ENCODE measurements around the gene ITPR3. TPM values are rescaled to one million over a fixed set of nuclear protein-coding genes. Genes with fewer than 3 reads are reported as not detected.
A peak's percentile ranks its signal among the peaks of the same experiment; 100 is the strongest.

The ITPR3 gene
- total RNA-seq, 2 experiments from 2014 or later: 34.8 to 35.1 TPM

GRCh38 chr6:33704215-33705066 lies 83.3 kb downstream of the ITPR3 start:
- Mint-ChIP-seq H3K27me3 (ENCODE audit: low read depth) (no peaks in the 10 kb centered on the region), H3K36me3 (ENCODE audit: low read depth) (peaks cover 25% of the 10 kb centered on the region), H3K27ac (peak overlapping the region; percentile 42), H3K9me3 (no peaks in the 10 kb centered on the region), H3K4me3 (no peak overlapping the region), H3K4me1 (ENCODE audit: low read depth) (peaks cover 27% of the 10 kb centered on the region)
- intact Hi-C loops (cut with micrococcal nuclease): no loop called here
- DNase-seq: no peak
- CTCF ChIA-PET: no interaction called here

DNA sequence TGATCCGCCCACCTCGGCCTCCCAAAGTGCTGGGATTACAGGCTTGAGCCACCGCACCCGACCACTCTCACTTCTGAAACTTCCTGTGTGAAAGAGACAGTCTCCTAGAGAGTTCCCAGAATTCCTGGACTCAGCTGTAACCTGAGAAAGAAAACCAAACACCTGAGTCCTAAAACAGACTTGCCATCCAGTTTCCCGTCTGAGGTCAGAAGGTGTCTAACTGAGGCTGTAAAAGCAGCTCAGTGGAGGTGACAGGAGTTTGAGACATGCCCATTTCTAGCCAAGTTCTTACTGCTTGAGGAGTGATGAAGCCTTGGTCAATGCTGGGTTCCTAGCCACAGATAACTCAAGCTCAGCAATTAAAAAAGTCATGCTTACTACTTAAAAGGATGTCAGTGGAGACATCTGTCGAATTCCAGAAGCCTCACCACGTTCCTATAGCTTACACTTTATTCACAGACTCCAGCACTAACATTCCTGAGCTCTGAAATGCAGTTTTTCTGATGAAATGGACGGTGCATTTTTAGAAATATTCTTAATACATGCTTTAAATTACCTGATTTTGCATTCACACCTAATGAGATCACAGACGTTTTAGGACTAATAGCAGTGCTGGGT lies 84.3 kb downstream of the ITPR3 start:
- CTCF ChIA-PET: interaction anchor here (1.1 kb wide), 1 partner anchor 66 kb away, joined by 4 read pairs; no protein-coding TSS in a partner anchor
- H3K9me3 Mint-ChIP-seq: no peaks in the 10 kb centered on the region
- peaks cover 29% of the 10 kb centered on the region for H3K36me3 Mint-ChIP-seq (ENCODE audit: low read depth)
- no peak overlapping the region for H3K4me3 Mint-ChIP-seq
- no peak for DNase-seq
- intact Hi-C loops (cut with micrococcal nuclease): no loop called here
- peaks cover 30% of the 10 kb centered on the region for H3K4me1 Mint-ChIP-seq (ENCODE audit: low read depth)
- no peaks in the 10 kb centered on the region for H3K27me3 Mint-ChIP-seq (ENCODE audit: low read depth)
- H3K27ac Mint-ChIP-seq: no peak overlapping the region

DNA sequence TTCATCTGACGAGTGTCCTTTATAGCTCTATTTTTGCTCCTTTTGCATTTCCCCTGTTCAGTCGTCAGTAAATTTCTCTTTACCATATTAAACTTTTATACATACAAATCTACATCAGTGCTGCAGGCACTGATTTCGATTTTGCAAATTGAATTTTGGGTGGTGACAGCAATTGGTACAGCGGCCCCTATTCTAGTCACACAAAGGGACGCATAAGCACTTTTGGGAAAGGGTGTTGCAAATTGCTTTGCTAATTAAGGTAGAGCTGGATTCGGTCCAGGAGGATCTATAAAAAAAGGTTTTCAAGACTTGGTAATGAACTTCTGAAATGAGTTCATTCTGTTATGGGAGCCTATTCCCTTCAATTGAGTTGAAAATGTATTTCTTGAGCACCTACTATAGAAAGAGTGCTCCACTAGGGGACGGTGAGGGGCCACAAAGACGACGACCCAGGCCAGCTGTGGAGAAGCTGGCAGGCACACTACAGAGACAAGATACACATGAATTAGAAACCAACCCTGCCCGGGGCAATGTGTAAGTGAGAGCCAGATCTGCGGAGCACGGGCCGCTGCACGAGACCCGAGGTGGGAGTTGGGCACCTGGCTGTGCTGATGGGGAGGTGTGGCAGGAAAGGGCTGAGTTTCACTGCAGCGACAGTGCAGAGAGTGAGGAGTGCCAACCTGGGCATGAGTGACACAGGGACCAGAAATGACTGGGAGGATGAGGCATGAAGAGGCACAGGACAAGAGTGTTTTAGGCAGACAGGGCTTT lies 85.0 kb downstream of the ITPR3 start:
- no peaks in the 10 kb centered on the region for H3K9me3 Mint-ChIP-seq
- peaks cover 30% of the 10 kb centered on the region for H3K36me3 Mint-ChIP-seq (ENCODE audit: low read depth)
- intact Hi-C loops (cut with micrococcal nuclease): no loop called here
- CTCF ChIA-PET: interaction anchor here (0.6 to 1.1 kb wide), 2 partner anchors 65 to 67 kb away, joined by 3 to 4 read pairs; no protein-coding TSS in a partner anchor
- H3K4me3 Mint-ChIP-seq: no peak overlapping the region
- H3K4me1 Mint-ChIP-seq (ENCODE audit: low read depth): peaks cover 32% of the 10 kb centered on the region
- no peak for DNase-seq
- H3K27ac Mint-ChIP-seq: no peak overlapping the region
- H3K27me3 Mint-ChIP-seq (ENCODE audit: low read depth): no peaks in the 10 kb centered on the region

GRCh38 chr6:33707771-33708170 lies 86.6 kb downstream of the ITPR3 start:
- Mint-ChIP-seq H3K4me3 (no peak overlapping the region), H3K27me3 (ENCODE audit: low read depth) (no peaks in the 10 kb centered on the region), H3K9me3 (no peaks in the 10 kb centered on the region), H3K4me1 (ENCODE audit: low read depth) (peaks cover 31% of the 10 kb centered on the region), H3K36me3 (ENCODE audit: low read depth) (peaks cover 27% of the 10 kb centered on the region), H3K27ac (no peak overlapping the region)
- DNase-seq: no peak
- intact Hi-C loops (cut with micrococcal nuclease): no loop called here
- CTCF ChIA-PET: interaction anchor here (1.4 kb wide), 2 partner anchors 10 to 120 kb away, joined by 4 read pairs; no protein-coding TSS in a partner anchor

DNA sequence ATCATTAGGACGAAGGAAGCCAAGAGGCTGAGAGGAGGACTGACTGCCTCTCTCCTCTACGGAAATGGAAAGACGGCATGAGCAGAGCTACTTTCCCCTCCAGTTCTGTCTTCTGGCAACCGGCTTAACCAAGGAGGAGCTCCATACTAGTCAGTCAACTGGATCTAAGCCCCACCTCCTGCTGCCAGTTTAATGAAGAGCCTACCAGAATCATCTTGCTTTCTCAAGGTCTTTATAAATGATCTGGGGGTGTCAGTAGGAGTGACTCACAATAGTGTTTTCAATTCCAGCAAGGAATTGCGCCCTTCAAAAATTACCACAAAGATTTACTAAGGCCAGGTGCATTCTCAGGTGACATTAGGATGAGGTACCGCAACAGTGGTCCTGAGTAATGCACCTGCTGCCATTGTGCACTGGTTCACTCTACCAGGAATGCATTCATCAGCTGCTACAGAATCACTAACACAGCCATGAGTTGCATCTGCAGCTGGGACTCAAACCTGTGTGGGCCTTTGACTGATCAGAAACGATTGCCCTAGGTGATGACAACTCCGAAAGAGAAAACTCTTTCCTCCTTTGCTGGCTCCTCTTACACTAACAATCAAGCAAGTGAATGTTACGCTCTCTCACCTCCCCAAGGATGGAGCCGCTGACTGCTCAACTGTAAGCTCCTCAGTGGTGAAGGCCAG lies 87.5 kb downstream of the ITPR3 start:
- H3K36me3 Mint-ChIP-seq (ENCODE audit: low read depth): peaks cover 23% of the 10 kb centered on the region
- no peak for DNase-seq
- H3K27ac Mint-ChIP-seq: no peak overlapping the region
- peaks cover 31% of the 10 kb centered on the region for H3K4me1 Mint-ChIP-seq (ENCODE audit: low read depth)
- intact Hi-C loops (cut with micrococcal nuclease): no loop called here
- no peaks in the 10 kb centered on the region for H3K9me3 Mint-ChIP-seq
- no peaks in the 10 kb centered on the region for H3K27me3 Mint-ChIP-seq (ENCODE audit: low read depth)
- peak overlapping the region; percentile 2 for H3K4me3 Mint-ChIP-seq
- CTCF ChIA-PET: interaction anchor here (1.4 to 1.5 kb wide), 3 partner anchors 8 to 121 kb away, joined by 4 to 5 read pairs (median 4); no protein-coding TSS in a partner anchor

- Mint-ChIP-seq H3K27ac (no peak overlapping the region), H3K4me1 (ENCODE audit: low read depth) (peaks cover 31% of the 10 kb centered on the region), H3K9me3 (no peaks in the 10 kb centered on the region), H3K36me3 (ENCODE audit: low read depth) (peaks cover 20% of the 10 kb centered on the region), H3K27me3 (ENCODE audit: low read depth) (no peaks in the 10 kb centered on the region), H3K4me3 (peak overlapping the region; percentile 95)
- intact Hi-C loops (cut with micrococcal nuclease): loop anchor here (2.0 to 10.0 kb wide), 2 partner anchors 79 to 445 kb away; partner anchors contain the start of gene LEMD2
- CTCF ChIA-PET: interaction anchor here (1.5 to 2.2 kb wide), 3 partner anchors 9 to 13 kb away, joined by 5 to 31 read pairs (median 24); no protein-coding TSS in a partner anchor
- DNase-seq: no peak
Observed at GRCh38 chr6:33709605-33710295, 88.6 kb downstream of the ITPR3 start.

DNA sequence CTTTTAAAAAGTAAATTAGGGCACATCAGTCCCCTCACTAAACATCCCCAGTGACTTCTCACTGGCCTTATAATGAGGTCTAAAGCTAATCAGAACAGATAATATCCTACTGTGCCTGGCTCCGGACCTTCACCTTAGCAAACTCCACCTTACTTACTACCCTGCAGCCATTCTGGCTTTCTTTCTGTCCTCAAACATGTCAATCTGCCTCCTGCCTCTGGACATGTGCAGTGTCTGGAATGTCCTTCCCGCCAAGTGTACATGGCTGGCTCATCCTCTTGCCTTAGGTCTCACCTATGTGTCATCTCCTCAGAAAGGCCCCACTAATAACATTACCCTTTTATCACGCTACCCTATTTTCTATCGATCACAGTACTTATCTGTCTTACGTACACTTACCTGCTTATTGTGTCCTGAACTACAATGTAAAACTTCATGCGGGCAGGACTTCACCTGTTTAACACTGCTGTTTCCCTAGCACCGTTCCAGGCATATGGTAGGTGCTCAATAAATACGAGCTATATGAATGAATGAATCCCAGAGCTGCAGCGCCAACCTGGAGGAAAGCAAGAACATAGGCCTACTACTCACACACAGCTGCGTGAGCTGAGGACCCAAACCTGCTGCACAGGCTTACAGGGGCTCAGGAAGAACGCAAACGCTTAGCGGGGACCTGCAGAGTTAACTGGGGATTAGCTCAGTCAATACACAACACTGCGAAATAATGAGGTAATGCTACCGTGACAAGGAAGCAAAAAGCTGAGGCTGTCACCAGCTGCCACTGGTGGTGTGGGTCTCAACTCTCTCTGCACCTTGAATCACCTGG lies 89.4 kb downstream of the ITPR3 start:
- intact Hi-C loops (cut with micrococcal nuclease): loop anchor here (1.0 to 10.0 kb wide), 6 partner anchors 16 to 444 kb away; partner anchors contain the start of genes KIFC1 and LEMD2
- peak overlapping the region; percentile 96 for H3K27ac Mint-ChIP-seq
- H3K4me3 Mint-ChIP-seq: peak overlapping the region; percentile 95
- H3K27me3 Mint-ChIP-seq (ENCODE audit: low read depth): no peaks in the 10 kb centered on the region
- CTCF ChIA-PET: interaction anchor here (0.6 to 2.2 kb wide), 18 partner anchors 10 to 446 kb away, joined by 3 to 31 read pairs (median 4); partner anchors contain the start of gene BAK1
- no peak for DNase-seq
- peaks cover 31% of the 10 kb centered on the region for H3K4me1 Mint-ChIP-seq (ENCODE audit: low read depth)
- H3K9me3 Mint-ChIP-seq: no peaks in the 10 kb centered on the region
- peaks cover 20% of the 10 kb centered on the region for H3K36me3 Mint-ChIP-seq (ENCODE audit: low read depth)

DNA sequence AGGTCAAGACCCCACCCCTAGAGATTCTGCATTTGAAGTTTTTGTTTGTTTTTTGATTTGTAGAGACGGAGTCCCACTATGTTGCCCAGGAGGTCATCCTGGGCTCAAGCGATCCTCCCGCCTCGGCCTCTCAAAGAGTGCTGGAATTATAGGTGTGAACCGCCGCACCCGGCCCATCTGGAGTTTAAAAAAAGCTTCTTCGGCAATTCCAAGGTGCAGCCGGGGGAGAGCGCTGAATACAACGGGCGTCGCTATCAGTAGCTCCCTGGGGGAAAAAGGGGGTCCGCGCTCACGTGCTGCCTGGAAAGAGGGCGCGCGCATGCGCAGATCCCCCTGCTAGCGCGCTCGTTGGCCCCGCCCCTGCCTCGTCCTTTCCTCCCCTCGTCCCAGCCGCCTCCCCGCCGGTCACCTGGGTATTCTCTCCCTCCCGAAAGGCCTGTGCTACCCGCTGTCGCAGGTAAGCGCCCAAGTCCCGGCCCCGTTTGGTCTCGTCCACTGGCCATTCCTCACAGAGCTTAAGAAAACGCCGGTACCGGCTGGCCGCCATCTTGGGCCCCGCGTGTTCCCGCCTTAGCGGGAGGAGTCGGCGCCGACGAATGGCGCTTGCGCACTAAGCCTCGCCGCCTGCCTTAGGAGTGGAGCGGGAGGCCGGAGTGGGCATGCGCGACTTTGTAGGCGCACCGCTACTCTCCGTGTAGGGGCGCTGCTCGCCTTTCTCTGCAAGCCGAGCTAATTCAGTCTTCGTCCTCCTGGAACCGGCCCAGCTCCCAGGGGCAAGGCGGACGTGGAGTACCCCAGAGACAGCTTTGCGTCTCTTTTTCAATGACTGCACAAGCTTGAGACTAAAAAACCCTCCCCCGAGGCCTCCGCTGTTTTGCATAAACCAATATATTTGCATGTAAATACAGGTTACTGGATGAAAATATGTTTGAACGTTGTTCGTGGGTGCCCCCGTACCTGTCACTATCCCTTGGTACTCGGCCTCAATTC lies 90.3 kb downstream of the ITPR3 start, which contains the start of gene UQCC2:
Gene UQCC2, minus strand, starts transcription at position 561 of the 990 bp plus-strand sequence. Its CDS starts 14 bp downstream, at position 547.
- Mint-ChIP-seq H3K27me3 (ENCODE audit: low read depth) (no peaks in the 10 kb centered on the region), H3K36me3 (ENCODE audit: low read depth) (peaks cover 20% of the 10 kb centered on the region), H3K4me1 (ENCODE audit: low read depth) (peaks cover 28% of the 10 kb centered on the region), H3K9me3 (no peaks in the 10 kb centered on the region), H3K4me3 (peak within 1 kb of the TSS; percentile 95), H3K27ac (peak within 1 kb of the TSS; percentile 96)
- intact Hi-C loops (cut with micrococcal nuclease): loop anchor here (1.0 to 10.0 kb wide), 6 partner anchors 17 to 443 kb away; partner anchors contain the start of genes KIFC1 and LEMD2
- DNase-seq: peak; percentile 98
- CTCF ChIA-PET: interaction anchor here (0.6 to 2.2 kb wide), 28 partner anchors 9 to 445 kb away, joined by 3 to 31 read pairs (median 4); partner anchors contain the start of genes BAK1 and ITPR3

DNA sequence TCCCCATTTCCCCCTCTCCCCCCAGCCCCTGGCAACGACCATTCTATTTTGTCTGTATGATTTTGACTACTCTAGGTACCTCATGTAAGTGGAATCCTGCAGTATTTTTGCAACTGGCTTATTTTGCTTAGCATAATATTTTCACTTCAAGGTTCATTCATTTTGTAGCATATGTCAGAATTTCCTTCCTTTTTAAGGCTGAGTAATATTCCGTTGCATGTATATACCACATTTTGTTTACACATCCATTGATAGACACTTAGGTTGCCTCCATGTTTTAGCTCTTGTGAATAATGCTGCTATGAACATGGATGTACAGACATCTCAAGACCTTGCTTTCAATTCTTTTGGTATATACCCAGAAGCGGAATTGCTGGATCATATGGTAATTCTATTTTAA lies 91.8 kb downstream of the ITPR3 start:
- CTCF ChIA-PET: interaction anchor here (0.6 to 3.7 kb wide), 8 partner anchors 12 to 315 kb away, joined by 3 to 17 read pairs (median 4); no protein-coding TSS in a partner anchor
- Mint-ChIP-seq H3K27me3 (ENCODE audit: low read depth) (no peaks in the 10 kb centered on the region), H3K4me1 (ENCODE audit: low read depth) (peaks cover 25% of the 10 kb centered on the region), H3K36me3 (ENCODE audit: low read depth) (peaks cover 17% of the 10 kb centered on the region), H3K4me3 (no peak overlapping the region), H3K9me3 (no peaks in the 10 kb centered on the region), H3K27ac (no peak overlapping the region)
- intact Hi-C loops (cut with micrococcal nuclease): loop anchor here (10.0 kb wide), 1 partner anchor 442 kb away; no protein-coding TSS in a partner anchor
- no peak for DNase-seq

Data from activated naive CD4-positive, alpha-beta T cell treated with anti-CD3 and anti-CD28 coated beads for 36 hours (primary cell).